Measurements from ENCODE around the gene CAND1.

CAND1 gene

DNA sequence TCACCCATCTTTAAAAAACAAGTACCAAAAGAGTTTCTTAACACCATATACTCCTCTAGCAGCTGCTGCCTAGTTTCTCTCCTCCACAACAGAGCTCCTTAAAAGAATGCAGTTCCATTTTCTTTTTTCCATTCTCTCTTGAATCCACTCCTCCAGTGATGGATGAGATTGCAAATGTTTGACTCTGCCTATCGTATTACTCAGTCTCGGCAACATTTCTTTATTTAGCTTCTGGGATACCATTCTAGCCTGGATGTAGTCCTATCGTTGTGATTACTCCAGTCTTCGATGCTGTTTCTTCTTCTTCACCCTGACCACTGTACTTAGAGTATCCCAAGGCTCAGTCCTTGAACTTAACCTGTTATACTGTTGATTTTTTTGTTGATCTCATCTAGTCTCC lies 30.8 kb downstream of the CAND1 start:
- no peak for TF ChIP-seq ZNF274 (IDR thresholded peaks at IDR 0.05; ENCODE audit: low read depth, low read length)
- H3K4me3 ChIP-seq (ENCODE audit: low read length), result no peak overlapping the region

DNA sequence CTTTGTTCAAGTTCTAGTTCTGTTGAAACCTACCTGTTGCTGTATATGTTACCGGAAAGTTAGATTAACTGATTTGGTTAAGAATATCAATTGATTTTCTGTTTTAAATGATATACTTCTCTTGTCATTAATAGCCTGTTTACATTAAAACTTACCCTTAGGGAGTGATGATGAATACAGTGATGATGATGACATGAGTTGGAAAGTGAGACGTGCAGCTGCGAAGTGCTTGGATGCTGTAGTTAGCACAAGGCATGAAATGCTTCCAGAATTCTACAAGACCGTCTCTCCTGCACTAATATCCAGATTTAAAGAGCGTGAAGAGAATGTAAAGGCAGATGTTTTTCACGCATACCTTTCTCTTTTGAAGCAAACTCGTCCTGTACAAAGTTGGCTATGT lies 33.0 kb downstream of the CAND1 start:
- no peak overlapping the region for H3K4me3 ChIP-seq (ENCODE audit: low read length)
- no peak for TF ChIP-seq ZNF274 (IDR thresholded peaks at IDR 0.05; ENCODE audit: low read depth, low read length)

DNA sequence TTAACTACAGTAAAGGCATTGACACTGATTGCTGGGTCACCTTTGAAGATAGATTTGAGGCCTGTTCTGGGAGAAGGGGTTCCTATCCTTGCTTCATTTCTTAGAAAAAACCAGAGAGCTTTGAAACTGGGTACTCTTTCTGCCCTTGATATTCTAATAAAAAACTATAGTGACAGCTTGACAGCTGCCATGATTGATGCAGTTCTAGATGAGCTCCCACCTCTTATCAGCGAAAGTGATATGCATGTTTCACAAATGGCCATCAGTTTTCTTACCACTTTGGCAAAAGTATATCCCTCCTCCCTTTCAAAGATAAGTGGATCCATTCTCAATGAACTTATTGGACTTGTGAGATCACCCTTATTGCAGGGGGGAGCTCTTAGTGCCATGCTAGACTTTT lies 36.4 kb downstream of the CAND1 start:
- H3K4me3 ChIP-seq (ENCODE audit: low read length), result no peak overlapping the region
- no peak for TF ChIP-seq ZNF274 (IDR thresholded peaks at IDR 0.05; ENCODE audit: low read depth, low read length)

DNA sequence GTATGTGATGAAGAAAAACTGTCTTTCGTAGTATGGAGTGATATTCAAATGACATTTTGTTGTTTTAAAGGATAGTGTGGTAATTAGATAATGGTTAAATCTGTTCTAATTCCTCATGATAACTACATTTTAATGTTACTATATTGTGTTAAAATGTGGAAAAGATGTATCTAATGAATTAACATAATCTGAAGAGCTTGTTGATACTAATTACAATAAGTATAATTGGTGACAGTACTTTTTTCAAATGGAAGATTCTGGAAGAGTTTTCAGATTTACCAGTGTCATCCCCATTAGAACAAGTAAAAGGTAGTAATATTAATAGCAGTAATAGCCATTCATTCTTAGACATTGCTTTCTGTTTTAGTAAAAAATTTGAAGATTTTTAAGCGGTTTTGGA lies 37.6 kb downstream of the CAND1 start:
- no peak overlapping the region for H3K4me3 ChIP-seq (ENCODE audit: low read length)
- no peak for TF ChIP-seq ZNF274 (IDR thresholded peaks at IDR 0.05; ENCODE audit: low read depth, low read length)

DNA sequence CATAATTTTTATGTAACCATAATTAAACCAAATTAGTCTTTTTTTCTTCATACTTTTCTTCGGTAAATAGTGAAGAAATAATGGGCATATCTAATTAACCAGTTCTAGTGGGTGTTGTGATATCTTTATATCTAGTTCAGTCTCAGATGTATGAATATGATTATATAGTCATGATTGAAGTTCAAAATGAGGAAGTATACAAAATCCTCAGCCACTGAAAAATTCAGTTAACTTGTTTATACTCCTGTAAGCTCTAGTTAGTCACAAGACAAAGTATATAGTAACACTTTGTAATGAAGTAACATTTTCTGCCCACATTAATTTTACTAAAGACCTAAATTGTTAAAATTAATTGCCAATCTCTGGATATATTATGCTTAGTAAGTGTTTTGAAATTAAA lies 46.5 kb downstream of the CAND1 start:
- no peak overlapping the region for H3K4me3 ChIP-seq (ENCODE audit: low read length)
- no peak for TF ChIP-seq ZNF274 (IDR thresholded peaks at IDR 0.05; ENCODE audit: low read depth, low read length)

DNA sequence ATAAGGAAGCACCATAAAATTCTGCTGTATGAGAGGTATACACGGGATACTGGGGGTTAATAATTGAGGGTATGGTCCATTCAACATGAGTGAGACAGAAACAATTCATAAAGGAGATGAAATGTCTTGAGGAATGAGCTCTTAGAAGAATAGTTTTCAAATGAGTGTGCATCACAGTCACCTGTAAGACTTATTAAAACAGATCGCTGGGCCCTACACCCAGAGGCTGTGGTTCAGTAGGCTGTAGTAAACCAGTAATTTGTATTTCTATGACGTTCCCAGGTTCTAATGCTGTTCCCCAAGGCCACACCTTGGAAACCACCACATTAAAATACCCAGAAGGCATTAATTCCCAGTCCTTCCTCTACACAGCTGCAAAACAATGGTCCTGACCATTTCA lies 49.6 kb downstream of the CAND1 start:
- H3K4me3 ChIP-seq (ENCODE audit: low read length), result no peak overlapping the region
- no peak for TF ChIP-seq ZNF274 (IDR thresholded peaks at IDR 0.05; ENCODE audit: low read depth, low read length)

DNA sequence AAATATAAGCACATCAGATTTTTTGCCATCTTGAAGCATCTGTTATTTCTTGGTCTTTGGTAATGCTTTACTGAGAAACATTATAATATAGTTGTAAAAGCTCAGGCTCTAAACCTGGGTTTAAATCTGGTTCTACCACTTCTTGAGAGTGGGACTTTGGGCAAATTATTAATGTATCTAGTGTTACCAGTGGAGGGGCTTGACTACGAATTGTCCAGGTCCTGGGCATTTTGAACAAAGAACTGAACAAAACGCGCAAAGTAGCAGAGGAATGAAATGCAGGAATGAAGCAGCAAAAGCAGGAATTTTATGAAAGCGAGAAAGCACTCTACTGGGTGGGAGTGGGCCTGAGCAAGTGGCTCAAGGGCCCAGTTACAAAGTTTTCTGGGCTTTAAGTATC lies 50.8 kb downstream of the CAND1 start:
- TF ChIP-seq ZNF274 (IDR thresholded peaks at IDR 0.05; ENCODE audit: low read depth, low read length), result no peak

DNA sequence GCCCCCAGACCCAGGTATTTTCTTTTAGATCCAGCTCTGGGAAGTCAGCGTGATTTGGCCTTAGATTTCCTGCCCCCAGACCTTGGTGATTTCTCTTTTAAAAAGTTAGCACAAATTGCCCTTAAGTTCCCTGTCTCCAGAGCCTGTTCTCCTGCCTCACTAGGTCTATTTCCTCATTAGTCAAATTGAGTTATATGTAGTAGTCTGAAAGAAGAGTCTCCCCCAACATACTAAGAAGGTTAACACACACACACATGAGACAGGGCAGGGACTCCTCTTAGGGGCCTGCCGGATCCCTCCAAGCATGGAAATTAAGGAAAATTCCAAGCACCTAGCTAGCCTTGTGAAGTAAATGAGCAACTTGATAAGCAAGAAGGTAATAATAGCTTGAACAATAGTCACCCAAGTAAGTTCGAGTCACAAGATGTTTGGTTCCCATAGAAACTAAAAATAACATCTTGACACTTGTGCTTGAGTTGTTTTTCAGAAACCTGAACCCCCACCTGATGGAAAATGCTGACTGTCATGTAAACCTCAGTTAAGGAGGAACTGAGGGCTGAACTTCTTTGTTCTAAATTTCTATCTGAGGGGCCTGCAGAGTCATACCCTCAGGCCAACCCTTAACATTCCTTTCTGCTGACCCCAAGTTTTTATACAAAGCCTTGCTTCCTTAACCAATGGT lies 51.6 kb downstream of the CAND1 start:
- TF ChIP-seq ZNF274 (IDR thresholded peaks at IDR 0.05; ENCODE audit: low read depth, low read length), result no peak
- no peak overlapping the region for H3K4me3 ChIP-seq (ENCODE audit: low read length)

More for the DNA sequence above, 50.8 kb downstream of the CAND1 start:
- no peak overlapping the region for H3K4me3 ChIP-seq (ENCODE audit: low read length)

DNA sequence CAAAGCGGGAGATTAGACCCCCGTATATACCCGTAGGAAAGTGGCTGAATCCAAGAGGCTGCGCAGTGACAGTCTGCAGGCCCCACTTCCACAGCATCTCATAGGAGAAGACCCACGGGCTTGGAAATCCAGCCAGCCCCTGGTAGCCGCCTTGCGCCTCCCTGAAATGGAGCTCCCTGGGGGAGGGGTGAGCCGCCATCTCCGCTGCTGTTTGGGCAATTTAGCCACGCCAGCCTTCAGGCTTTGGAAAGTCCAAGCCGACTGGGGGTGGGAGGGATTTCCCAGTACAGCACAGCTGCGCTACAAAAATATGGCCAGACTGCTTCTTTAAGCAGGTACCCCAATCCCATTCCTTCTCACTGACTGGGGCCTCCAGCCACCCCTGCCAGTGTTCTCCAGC lies 53.4 kb downstream of the CAND1 start:
- H3K4me3 ChIP-seq (ENCODE audit: low read length), result no peak overlapping the region
- TF ChIP-seq ZNF274 (IDR thresholded peaks at IDR 0.05; ENCODE audit: low read depth, low read length), result no peak

DNA sequence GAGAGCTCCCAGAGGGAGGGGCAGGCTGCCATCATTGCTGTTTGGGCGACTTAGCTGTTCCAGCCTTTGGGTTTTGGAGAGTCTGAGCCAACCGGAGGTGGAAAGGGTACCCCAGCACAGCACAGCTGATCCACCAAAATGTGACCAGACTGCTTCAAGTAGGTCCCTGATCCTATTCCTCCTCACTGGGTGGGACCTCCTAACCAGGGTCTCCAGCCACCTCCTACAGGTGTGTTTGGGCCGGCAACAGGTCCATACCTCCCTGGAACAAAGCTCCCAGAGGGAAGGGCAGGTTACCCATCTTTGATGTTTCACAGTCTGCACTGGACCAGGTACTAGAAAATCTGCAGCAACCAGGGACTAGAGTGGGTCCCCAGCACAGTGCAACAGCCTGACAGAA lies 53.8 kb downstream of the CAND1 start:
- no peak overlapping the region for H3K4me3 ChIP-seq (ENCODE audit: low read length)
- TF ChIP-seq ZNF274 (IDR thresholded peaks at IDR 0.05; ENCODE audit: low read depth, low read length), result no peak

DNA sequence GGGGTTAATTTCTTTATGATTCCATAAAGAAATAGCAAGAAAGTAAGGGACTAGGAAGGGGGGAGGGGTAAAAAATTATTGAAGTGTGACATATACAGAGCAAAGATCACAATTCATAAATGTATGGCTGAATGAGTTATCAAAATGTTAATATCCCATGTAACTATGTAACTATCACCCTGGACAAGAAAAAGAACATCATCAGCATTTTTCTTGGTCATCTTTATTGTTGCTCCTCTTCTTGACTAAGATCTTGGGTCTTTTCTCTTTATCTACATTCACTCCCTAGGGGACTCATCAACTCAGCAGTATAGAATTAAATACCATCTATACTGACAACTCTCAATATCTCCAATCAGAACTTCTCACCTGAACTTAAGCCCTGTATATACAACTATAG lies 57.5 kb downstream of the CAND1 start:
- H3K4me3 ChIP-seq (ENCODE audit: low read length), result no peak overlapping the region
- no peak for TF ChIP-seq ZNF274 (IDR thresholded peaks at IDR 0.05; ENCODE audit: low read depth, low read length)

DNA sequence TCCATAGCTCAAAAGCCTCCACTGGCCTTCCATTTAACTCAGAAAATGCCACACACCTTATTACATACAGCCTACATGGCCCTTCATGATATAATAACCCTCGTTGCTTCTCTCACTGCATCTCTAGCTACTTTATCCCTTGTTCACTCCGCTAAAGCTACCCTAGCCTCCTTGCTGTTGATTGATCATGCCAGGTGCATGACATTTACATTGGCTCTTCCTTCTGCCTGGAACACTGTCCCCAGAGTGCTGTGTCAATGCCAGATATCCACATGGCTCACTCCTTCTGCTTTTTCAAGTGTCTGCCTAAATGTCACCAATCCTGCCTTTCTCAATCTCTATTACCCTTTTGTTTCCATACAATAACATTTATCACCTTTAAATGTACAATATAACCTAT lies 58.3 kb downstream of the CAND1 start:
- H3K4me3 ChIP-seq (ENCODE audit: low read length), result no peak overlapping the region
- no peak for TF ChIP-seq ZNF274 (IDR thresholded peaks at IDR 0.05; ENCODE audit: low read depth, low read length)

DNA sequence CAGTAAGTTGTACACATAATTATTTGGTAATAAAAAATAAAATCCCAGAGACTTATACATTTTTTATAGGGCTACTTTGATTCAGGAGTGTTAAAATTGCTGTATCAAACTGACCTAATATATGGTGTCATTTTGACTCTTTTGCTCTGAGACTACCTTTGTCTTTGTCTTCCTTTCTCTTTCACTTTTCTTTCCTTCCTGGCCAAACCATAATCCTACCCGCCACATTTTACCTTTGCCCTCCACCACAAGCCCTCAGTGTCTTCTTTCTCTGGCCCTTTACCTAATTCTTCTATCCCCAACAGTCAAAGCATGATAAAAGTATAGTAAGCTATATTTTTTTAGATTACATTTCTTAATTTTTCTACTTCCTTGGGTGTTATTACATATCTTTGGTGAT lies 62.0 kb downstream of the CAND1 start:
- no peak for TF ChIP-seq ZNF274 (IDR thresholded peaks at IDR 0.05; ENCODE audit: low read depth, low read length)
- no peak overlapping the region for H3K4me3 ChIP-seq (ENCODE audit: low read length)

DNA sequence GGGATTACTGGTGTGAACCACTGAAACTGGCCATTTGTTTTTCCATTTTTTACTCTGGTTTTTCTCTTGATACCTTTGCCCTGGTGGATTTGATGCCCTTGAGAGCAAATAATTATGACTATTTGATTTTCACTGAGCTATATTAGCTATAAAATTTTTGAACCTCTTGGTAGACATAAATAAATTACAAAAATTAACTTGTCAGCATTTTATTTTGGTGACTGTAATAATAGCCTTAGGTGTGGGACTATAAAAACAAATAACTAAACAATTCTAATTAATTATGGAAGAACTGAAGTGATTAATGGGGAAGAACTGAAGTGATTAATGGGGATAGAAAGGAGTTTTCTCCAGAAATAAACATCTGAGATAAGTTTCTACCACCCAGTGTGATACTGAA lies 62.7 kb downstream of the CAND1 start:
- no peak for TF ChIP-seq ZNF274 (IDR thresholded peaks at IDR 0.05; ENCODE audit: low read depth, low read length)
- no peak overlapping the region for H3K4me3 ChIP-seq (ENCODE audit: low read length)

DNA sequence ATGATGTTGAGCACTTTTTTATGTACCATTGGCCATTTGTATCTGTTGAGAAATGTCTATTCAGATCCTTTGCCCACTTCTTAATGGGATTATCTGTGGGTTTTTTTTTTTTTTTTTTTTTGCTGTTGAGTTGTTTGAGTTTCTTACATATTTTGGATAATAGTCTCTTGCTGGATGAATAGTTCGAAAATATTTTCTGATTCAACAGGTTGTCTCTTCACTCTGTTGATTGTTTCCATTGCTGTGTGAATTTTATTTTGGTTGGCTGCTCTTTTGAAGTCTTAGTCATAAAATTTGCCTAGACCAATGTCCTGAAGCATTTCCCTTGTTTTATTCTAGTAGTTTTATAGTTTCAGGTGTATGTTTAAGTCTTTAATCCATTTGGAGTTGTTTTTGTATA lies 64.5 kb downstream of the CAND1 start:
- H3K4me3 ChIP-seq (ENCODE audit: low read length), result no peak overlapping the region

DNA sequence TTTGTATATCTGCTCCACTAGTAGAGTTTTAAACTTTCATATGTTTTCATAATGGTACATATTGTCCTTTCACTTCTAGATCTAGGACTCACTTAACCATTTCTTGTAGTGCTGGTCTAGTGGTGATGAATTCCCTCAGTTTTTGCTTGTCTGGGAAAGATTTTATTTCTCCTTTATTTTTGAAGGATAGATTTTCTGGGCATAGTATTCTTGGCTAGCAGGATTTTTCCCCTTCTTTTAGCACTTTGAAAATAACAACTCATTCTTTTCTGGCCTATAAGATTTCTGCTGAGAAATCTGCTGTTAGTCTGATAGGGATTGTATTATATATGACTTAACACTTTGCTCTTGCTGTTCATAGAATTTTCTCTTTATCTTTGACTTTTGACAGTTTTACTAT lies 69.3 kb downstream of the CAND1 start:
- no peak for TF ChIP-seq ZNF274 (IDR thresholded peaks at IDR 0.05; ENCODE audit: low read depth, low read length)
- no peak overlapping the region for H3K4me3 ChIP-seq (ENCODE audit: low read length)

More for the DNA sequence above, 64.5 kb downstream of the CAND1 start:
- TF ChIP-seq ZNF274 (IDR thresholded peaks at IDR 0.05; ENCODE audit: low read depth, low read length), result no peak

Measured in GM08714 (cell line).